PC-3 (cell line): ENCODE results near the gene PMS2. TPM values are rescaled to one million over a fixed set of nuclear protein-coding genes. Genes with fewer than 3 reads are reported as not detected.
A peak's percentile ranks its signal among the peaks of the same experiment; 100 is the strongest.

Experiments
- ATAC-seq: fragments of 200-7000 bp; cut with Tn5 transposase; 2 replicates; pipeline ENCODE4 v1.9.1; 2020; ENCODE audit warnings: mild to moderate bottlenecking, moderate library complexity
- BruUV-seq: library from RNA; stranded (reverse); fragments of 400-500 nt; replicated peaks from 2 replicates; lab custom pipeline; 2021; lab: Mats Ljungman, UMichigan
- CTCF ChIA-PET: fragments of 300-600 bp; sonication (Branson Sonifier 250); formaldehyde crosslinking; loops from one replicate; lab custom pipeline; 2022; ENCODE audit warnings: antibody characterized with exemption; lab: Charles Lee
- POLR2A ChIA-PET: fragments of 300-600 bp; sonication (Branson Sonifier 250); formaldehyde crosslinking; loops from one replicate; lab custom pipeline; 2022; ENCODE audit warnings: antibody characterized with exemption; ENCODE audit not compliant: unreplicated experiment; lab: Charles Lee
- DNase-seq: peaks from one replicate; pipeline ENCODE4 v3.0.0-alpha.2; 2015
- H2AFZ ChIP-seq: fragments of 300-600 bp; sonication (generic); 2 replicates; pipeline ENCODE4 v1.6.0; 2016; ENCODE audit warnings: antibody characterized with exemption, low read length
- H3F3A ChIP-seq: fragments of 300-600 bp; sonication (generic); one replicate; pipeline ENCODE4 v1.6.0; 2017; ENCODE audit warnings: antibody characterized with exemption, low read length, control low read depth, mild to moderate bottlenecking; ENCODE audit not compliant: unreplicated experiment
- H3K27ac ChIP-seq: fragments of 300-600 bp; sonication (generic); 2 replicates; pipeline ENCODE4 v1.5.1; 2016; ENCODE audit warnings: mild to moderate bottlenecking, low read length
- H3K27me3 ChIP-seq: fragments of 300-600 bp; sonication (generic); 2 replicates; pipeline ENCODE4 v1.6.1; 2016; ENCODE audit warnings: low read length, mixed read lengths
- H3K36me3 ChIP-seq: fragments of 300-600 bp; sonication (generic); 2 replicates; pipeline ENCODE4 v1.6.1; 2016; ENCODE audit warnings: low read depth, mixed run types, low read length, mixed read lengths
- H3K4me1 ChIP-seq: fragments of 300-600 bp; sonication (generic); 2 replicates; pipeline ENCODE4 v1.5.1; 2016; ENCODE audit warnings: low read length; ENCODE audit not compliant: insufficient read depth
- H3K4me2 ChIP-seq: fragments of 300-600 bp; sonication (generic); 2 replicates; pipeline ENCODE4 v1.6.0; 2016; ENCODE audit warnings: low read length
- H3K4me3 ChIP-seq: fragments of 300-600 bp; sonication (generic); 2 replicates; pipeline ENCODE4 v1.5.1; 2016; ENCODE audit warnings: mild to moderate bottlenecking, low read length, mixed read lengths
- H3K79me2 ChIP-seq: fragments of 300-600 bp; sonication (generic); 2 replicates; pipeline ENCODE4 v1.6.1; 2017; ENCODE audit warnings: low read length, mixed read lengths
- H3K9ac ChIP-seq: fragments of 300-600 bp; sonication (generic); 2 replicates; pipeline ENCODE4 v1.6.0; 2016; ENCODE audit warnings: mild to moderate bottlenecking, low read length
- H3K9me2 ChIP-seq: fragments of 300-600 bp; sonication (generic); replicated peaks from 2 replicates; pipeline ENCODE4 v1.6.1; 2016; ENCODE audit warnings: mixed run types, low read length, mixed read lengths
- H3K9me3 ChIP-seq: fragments of 300-600 bp; sonication (generic); 2 replicates; pipeline ENCODE4 v1.6.1; 2016; ENCODE audit warnings: low read length, mixed read lengths
- H4K20me1 ChIP-seq: fragments of 300-600 bp; sonication (generic); 2 replicates; pipeline ENCODE4 v1.6.1; 2016; ENCODE audit warnings: low read length, mixed read lengths
- EZH2 ChIP-seq: fragments of 300-600 bp; sonication (generic); IDR thresholded peaks from one replicate; pipeline ENCODE4 v1.6.1; 2017; ENCODE audit warnings: antibody characterized with exemption, mild to moderate bottlenecking, low read length; ENCODE audit not compliant: unreplicated experiment
- EZH2phosphoT487 ChIP-seq: fragments of 300-600 bp; sonication (generic); IDR thresholded peaks from 2 replicates; pipeline ENCODE4 v1.6.1; 2018; ENCODE audit warnings: mild to moderate bottlenecking, antibody characterized with exemption, low read length, borderline replicate concordance
- intact Hi-C: fragments of 100-400 bp; cut with micrococcal nuclease; formaldehyde crosslinking; loops from 2 replicates; pipeline ENCODE4 v1.9.0; 2023
- total RNA-seq: library from RNA; depleted of rRNA; stranded (reverse); fragments of >200 nt; gene quantifications from 2 replicates; pipeline ENCODE4 v1.2.3, GENCODE V29; 2014
- TF ChIP-seq, protein P1 (sequence below): fragments of 300-600 bp; sonication (generic); conservative IDR thresholded peaks from 2 replicates; pipeline ENCODE4 v1.5.1; 2017; ENCODE audit warnings: antibody characterized with exemption, low read depth, mild to moderate bottlenecking, low read length

PMS2 gene
- total RNA-seq, 1 experiment from 2014 or later: 16.2 TPM

GRCh38 chr7:6026011-6026819 lies 17.4 kb upstream of the PMS2 start:
- Histone ChIP-seq H3K4me1 (no peaks in the 10 kb centered on the region), H2AFZ (no peak overlapping the region), H3F3A (no peaks in the 10 kb centered on the region), H3K9me3 (no peaks in the 10 kb centered on the region), H4K20me1 (no peaks in the 10 kb centered on the region), H3K9ac (no peak overlapping the region), H3K36me3 (peaks cover 56% of the 10 kb centered on the region), H3K9me2 (no peaks in the 10 kb centered on the region), H3K4me2 (no peak overlapping the region), H3K27ac (no peak overlapping the region), H3K4me3 (no peak overlapping the region), H3K27me3 (no peaks in the 10 kb centered on the region), H3K79me2 (no peaks in the 10 kb centered on the region)
- ATAC-seq: peak; percentile 91
- TF ChIP-seq EZH2phosphoT487: no peak
- TF ChIP-seq, protein P1, sequence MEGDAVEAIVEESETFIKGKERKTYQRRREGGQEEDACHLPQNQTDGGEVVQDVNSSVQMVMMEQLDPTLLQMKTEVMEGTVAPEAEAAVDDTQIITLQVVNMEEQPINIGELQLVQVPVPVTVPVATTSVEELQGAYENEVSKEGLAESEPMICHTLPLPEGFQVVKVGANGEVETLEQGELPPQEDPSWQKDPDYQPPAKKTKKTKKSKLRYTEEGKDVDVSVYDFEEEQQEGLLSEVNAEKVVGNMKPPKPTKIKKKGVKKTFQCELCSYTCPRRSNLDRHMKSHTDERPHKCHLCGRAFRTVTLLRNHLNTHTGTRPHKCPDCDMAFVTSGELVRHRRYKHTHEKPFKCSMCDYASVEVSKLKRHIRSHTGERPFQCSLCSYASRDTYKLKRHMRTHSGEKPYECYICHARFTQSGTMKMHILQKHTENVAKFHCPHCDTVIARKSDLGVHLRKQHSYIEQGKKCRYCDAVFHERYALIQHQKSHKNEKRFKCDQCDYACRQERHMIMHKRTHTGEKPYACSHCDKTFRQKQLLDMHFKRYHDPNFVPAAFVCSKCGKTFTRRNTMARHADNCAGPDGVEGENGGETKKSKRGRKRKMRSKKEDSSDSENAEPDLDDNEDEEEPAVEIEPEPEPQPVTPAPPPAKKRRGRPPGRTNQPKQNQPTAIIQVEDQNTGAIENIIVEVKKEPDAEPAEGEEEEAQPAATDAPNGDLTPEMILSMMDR: peak; percentile 48
- intact Hi-C loops: no loop called here
- ChIA-PET POLR2A (no interaction called here), CTCF (interaction anchor here (1.4 kb wide), 1 partner anchor 29 kb away, joined by 9 read pairs; no protein-coding TSS in a partner anchor)
- no TSS peak for BruUV-seq
- peak; percentile 55 for DNase-seq

GRCh38 chr7:6023974-6024435 lies 15.2 kb upstream of the PMS2 start:
- Histone ChIP-seq H3K27me3 (no peaks in the 10 kb centered on the region), H3K9me2 (no peaks in the 10 kb centered on the region), H2AFZ (no peak overlapping the region), H4K20me1 (no peaks in the 10 kb centered on the region), H3K79me2 (no peaks in the 10 kb centered on the region), H3K27ac (no peak overlapping the region), H3K9ac (no peak overlapping the region), H3K4me3 (no peak overlapping the region), H3F3A (no peaks in the 10 kb centered on the region), H3K36me3 (peaks cover 65% of the 10 kb centered on the region), H3K4me2 (no peak overlapping the region), H3K4me1 (peaks cover 4% of the 10 kb centered on the region), H3K9me3 (no peaks in the 10 kb centered on the region)
- BruUV-seq: TSS peak; percentile 63
- no peak for ATAC-seq
- ChIA-PET POLR2A (no interaction called here), CTCF (interaction anchor here (0.6 kb wide), 1 partner anchor 27 kb away, joined by 9 read pairs; no protein-coding TSS in a partner anchor)
- TF ChIP-seq EZH2 (no peak), EZH2phosphoT487 (no peak)
- TF ChIP-seq, protein P1: no peak
- DNase-seq: no peak
- intact Hi-C loops: no loop called here

DNA sequence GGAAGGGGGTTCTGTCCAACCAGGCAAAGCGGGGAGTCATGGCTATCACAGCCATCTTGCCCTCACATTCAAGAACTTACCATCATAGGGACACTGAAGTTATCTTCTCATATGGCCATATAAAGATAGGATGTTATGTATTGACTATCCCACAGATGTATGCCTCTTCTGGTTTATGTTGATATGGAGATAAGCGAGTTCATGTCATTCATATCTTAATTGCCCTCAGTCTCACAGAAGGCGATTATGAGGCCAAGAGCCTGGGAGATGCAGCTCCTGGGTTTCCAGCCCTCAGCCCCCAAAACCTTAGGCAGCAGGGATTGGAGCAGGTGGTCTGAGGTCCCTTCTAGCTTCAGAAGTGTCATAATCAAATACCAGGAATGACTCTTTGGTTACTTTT lies 13.9 kb upstream of the PMS2 start:
- POLR2A ChIA-PET: no interaction called here
- ATAC-seq (no peak), DNase-seq (no peak)
- no peak for TF ChIP-seq EZH2
- TF ChIP-seq, protein P1: no peak
- TF ChIP-seq EZH2phosphoT487: no peak
- no TSS peak for BruUV-seq
- intact Hi-C loops: no loop called here
- H3K79me2 ChIP-seq: no peaks in the 10 kb centered on the region
- no peaks in the 10 kb centered on the region for H3K9me3 ChIP-seq
- no peak overlapping the region for H3K9ac ChIP-seq
- H3K9me2 ChIP-seq: no peaks in the 10 kb centered on the region
- no peak overlapping the region for H3K4me2 ChIP-seq
- H3K4me1 ChIP-seq: peaks cover 4% of the 10 kb centered on the region
- no peak overlapping the region for H2AFZ ChIP-seq
- CTCF ChIA-PET: no interaction called here
- H3K27ac ChIP-seq: no peak overlapping the region
- no peaks in the 10 kb centered on the region for H3K27me3 ChIP-seq
- peaks cover 64% of the 10 kb centered on the region for H3K36me3 ChIP-seq
- H3F3A ChIP-seq: no peaks in the 10 kb centered on the region
- no peaks in the 10 kb centered on the region for H4K20me1 ChIP-seq
- no peak overlapping the region for H3K4me3 ChIP-seq
